Upper lobe of left lung (tissue), 6 donors: ENCODE measurements around the gene C1orf21. TPM values are rescaled to one million over a fixed set of nuclear protein-coding genes. Genes with fewer than 3 reads are reported as not detected.

Experiments used
- ATAC-seq, 2 donors: fragments of 200-7000 bp; cut with Tn5 transposase; one replicate each; pipeline ENCODE4 v1.9.1; 2022; ENCODE audit warnings: mild to moderate bottlenecking in 2 of 2, moderate library complexity in 2 of 2; ENCODE audit not compliant: low FRiP score in 2 of 2
- DNase-seq, 2 donors: peaks; one replicate each; pipeline ENCODE4 v3.0.0-alpha.2; 2019 to 2020
- H3K27ac ChIP-seq, 4 donors: fragments of 200-600 bp; sonication (generic); one replicate each; pipeline ENCODE4 v1.5.1; 2016 to 2019
- H3K27me3 ChIP-seq, 4 donors: fragments of 200-600 bp; sonication (generic); one replicate each; pipeline ENCODE4 v1.5.1; 2017 to 2019
- H3K36me3 ChIP-seq, 4 donors: fragments of 200-600 bp; sonication (generic); one replicate each; pipeline ENCODE4 v1.5.1; 2016 to 2019
- H3K4me1 ChIP-seq, 4 donors: fragments of 200-600 bp; sonication (generic); one replicate each; pipeline ENCODE4 v1.5.1; 2018 to 2019
- H3K4me3 ChIP-seq, 4 donors: fragments of 200-600 bp; sonication (generic); one replicate each; pipeline ENCODE4 v1.5.1; 2017 to 2019; ENCODE audit warnings: mild to moderate bottlenecking in 2 of 4, moderate library complexity in 1 of 4
- H3K9me3 ChIP-seq, 4 donors: fragments of 200-600 bp; sonication (generic); one replicate each; pipeline ENCODE4 v1.5.1; 2018 to 2019
- CTCF ChIP-seq, 6 experiments: fragments of 450-650 bp in 4 of 6; fragments of 200-600 bp in 2 of 6; sonication (generic) in 2 of 6; IDR thresholded peaks; one replicate each; pipeline ENCODE4 v1.5.1; 2016 to 2019; ENCODE audit warnings: antibody characterized with exemption in 6 of 6
- EP300 ChIP-seq, 4 donors: sonication (generic); formaldehyde crosslinking; IDR thresholded peaks; one replicate each; pipeline ENCODE4 v1.5.1; 2017; ENCODE audit warnings: antibody characterized with exemption in 4 of 4, control low read depth in 2 of 4
- POLR2A ChIP-seq, 4 donors: fragments of 450-650 bp; IDR thresholded peaks; one replicate each; pipeline ENCODE4 v1.5.1; 2016 to 2017; ENCODE audit warnings: antibody characterized with exemption in 4 of 4, mild to moderate bottlenecking in 2 of 4
- POLR2AphosphoS5 ChIP-seq, 2 donors: sonication (generic); formaldehyde crosslinking; IDR thresholded peaks; one replicate each; pipeline ENCODE4 v1.5.1; 2017; ENCODE audit warnings: antibody characterized with exemption in 2 of 2
- WGBS, 2 donors: methylation state at CpG; one replicate each; pipeline ENCODE4 v1.1.5; 2017 to 2018; 5-methylcytosine and 5-hydroxymethylcytosine counted together
- total RNA-seq, 6 donors: library from RNA; depleted of rRNA in 4 of 6; stranded (reverse); fragments of >200 nt in 4 of 6; gene quantifications; one replicate each; pipeline versions ENCODE4 v1.1.0 to v1.2.1, GENCODE V29; 2016 to 2021
- donor health status: DM: no; HTN: no; CAD: no; lungs with moderate emphysema.
- donor health status: DM: no; HTN: yes; CAD: no; lungs with severe emphysema.

C1orf21 gene
- total RNA-seq, 6 donors from 2014 or later: 21.4 to 110 (median 49.2) TPM

- H3K4me3 ChIP-seq: no peak overlapping the region
- H3K9me3 ChIP-seq: no peaks in the 10 kb centered on the region
- no peaks in the 10 kb centered on the region for H3K27me3 ChIP-seq
- H3K4me1 ChIP-seq: peaks cover 4 to 13% (median 7%) of the 10 kb centered on the region in 4 donors
- DNase-seq: no peak
- no peak for ATAC-seq
- WGBS, 2 donors: 96 to 100% methylated on average over 3 of the region's 3 CpGs
- H3K27ac ChIP-seq: no peak overlapping the region
- H3K36me3 ChIP-seq: no peaks in the 10 kb centered on the region
- TF ChIP-seq CTCF (IDR thresholded peaks at IDR 0.05) (no peak), POLR2A (IDR thresholded peaks at IDR 0.05) (no peak), POLR2AphosphoS5 (IDR thresholded peaks at IDR 0.05) (no peak), EP300 (IDR thresholded peaks at IDR 0.05) (no peak)
Measured at GRCh38 chr1:184646824-184647223, 260.0 kb downstream of the C1orf21 start.

- Histone ChIP-seq H3K4me1 (peaks cover 4 to 13% (median 7%) of the 10 kb centered on the region in 4 donors), H3K27me3 (no peaks in the 10 kb centered on the region), H3K36me3 (no peaks in the 10 kb centered on the region), H3K27ac (no peak overlapping the region), H3K9me3 (no peaks in the 10 kb centered on the region), H3K4me3 (no peak overlapping the region)
- no peak for DNase-seq
- no peak for TF ChIP-seq EP300 (IDR thresholded peaks at IDR 0.05)
- TF ChIP-seq POLR2AphosphoS5 (IDR thresholded peaks at IDR 0.05): no peak
- no peak for TF ChIP-seq POLR2A (IDR thresholded peaks at IDR 0.05)
- no peak for TF ChIP-seq CTCF (IDR thresholded peaks at IDR 0.05)
- 72 to 78% methylated on average over 4 of the region's 4 CpGs for WGBS, 2 donors
- no peak for ATAC-seq
Measured at GRCh38 chr1:184647471-184647870, 260.6 kb downstream of the C1orf21 start.

- Histone ChIP-seq H3K9me3 (no peaks in the 10 kb centered on the region), H3K4me1 (peaks cover 4 to 13% (median 7%) of the 10 kb centered on the region in 4 donors), H3K27me3 (no peaks in the 10 kb centered on the region), H3K4me3 (no peak overlapping the region), H3K27ac (no peak overlapping the region), H3K36me3 (no peaks in the 10 kb centered on the region)
- WGBS, 2 donors: 96% methylated on average over 4 of the region's 4 CpGs
- no peak for TF ChIP-seq POLR2AphosphoS5 (IDR thresholded peaks at IDR 0.05)
- no peak for TF ChIP-seq POLR2A (IDR thresholded peaks at IDR 0.05)
- no peak for TF ChIP-seq CTCF (IDR thresholded peaks at IDR 0.05)
- TF ChIP-seq EP300 (IDR thresholded peaks at IDR 0.05): no peak
- ATAC-seq: no peak
- DNase-seq: no peak
Measured at GRCh38 chr1:184648160-184648855, 261.5 kb downstream of the C1orf21 start.

- Histone ChIP-seq H3K4me1 (peaks cover 4 to 13% (median 7%) of the 10 kb centered on the region in 4 donors), H3K27ac (no peak overlapping the region), H3K9me3 (no peaks in the 10 kb centered on the region), H3K36me3 (no peaks in the 10 kb centered on the region), H3K4me3 (no peak overlapping the region), H3K27me3 (no peaks in the 10 kb centered on the region)
- no peak for DNase-seq
- 88 to 91% methylated on average over 6 of the region's 6 CpGs for WGBS, 2 donors
- TF ChIP-seq POLR2A (IDR thresholded peaks at IDR 0.05): no peak
- no peak for TF ChIP-seq EP300 (IDR thresholded peaks at IDR 0.05)
- TF ChIP-seq POLR2AphosphoS5 (IDR thresholded peaks at IDR 0.05): no peak
- no peak for TF ChIP-seq CTCF (IDR thresholded peaks at IDR 0.05)
- ATAC-seq: no peak
Measured at GRCh38 chr1:184648856-184649201, 262.0 kb downstream of the C1orf21 start.

- DNase-seq: no peak
- peak in 1 of 2 donors; percentile 71 for ATAC-seq
- Histone ChIP-seq H3K36me3 (no peaks in the 10 kb centered on the region), H3K27ac (peak overlapping the region in 1 of 4 donors; percentile 49), H3K4me1 (peaks cover 4 to 13% (median 7%) of the 10 kb centered on the region in 4 donors), H3K4me3 (no peak overlapping the region), H3K9me3 (no peaks in the 10 kb centered on the region), H3K27me3 (no peaks in the 10 kb centered on the region)
- TF ChIP-seq CTCF (IDR thresholded peaks at IDR 0.05) (no peak), POLR2A (IDR thresholded peaks at IDR 0.05) (no peak), EP300 (IDR thresholded peaks at IDR 0.05) (no peak), POLR2AphosphoS5 (IDR thresholded peaks at IDR 0.05) (no peak)
- WGBS, 2 donors: 79 to 80% methylated on average over 6 to 7 of the region's 7 CpGs
Measured at GRCh38 chr1:184649451-184649888, 262.6 kb downstream of the C1orf21 start.
